Hematopoietic multipotent progenitor cell treated with erythropoietin and hydrocortisone succinate and interleukin-3 and kit ligand, for 8 days (in vitro differentiated cells): ENCODE data around the gene CAMTA1.

ENCODE experiments used
- DNase-seq: peaks from one replicate; pipeline ENCODE4 v3.0.0-alpha.2; 2015

Gene CAMTA1

DNA sequence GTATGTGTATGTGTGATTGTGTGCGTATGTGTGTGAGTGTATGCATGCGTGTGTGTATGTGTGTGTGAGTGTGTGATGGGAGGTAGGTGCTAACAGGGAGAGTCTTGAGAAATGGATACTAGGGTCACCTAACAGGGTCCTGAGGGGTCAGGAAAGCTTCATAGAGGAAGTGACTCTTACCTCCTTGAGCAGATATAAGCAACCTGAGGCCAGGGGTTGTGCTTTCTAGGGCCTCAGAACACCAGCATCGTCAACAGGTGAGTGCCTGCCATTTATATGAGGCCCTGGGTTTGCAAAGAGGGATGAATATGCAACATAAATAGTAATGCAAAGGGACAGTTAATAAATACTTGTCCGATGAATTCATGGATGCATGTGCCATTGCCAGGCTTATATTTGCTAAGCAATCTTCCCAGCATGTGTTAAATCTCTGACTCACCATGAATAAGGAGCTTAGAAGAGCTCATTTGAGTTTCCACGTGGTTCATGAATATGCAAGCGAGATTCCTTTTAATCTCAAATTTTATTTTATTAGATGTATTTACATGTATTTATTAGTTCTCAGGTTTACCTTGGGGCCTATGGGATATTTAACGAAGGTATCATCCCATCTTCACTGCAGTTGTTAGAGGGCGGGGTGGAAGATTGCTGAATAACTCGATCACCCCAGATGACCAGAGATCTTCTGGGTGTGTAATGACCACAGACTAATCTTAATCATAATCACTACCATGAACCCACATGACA is 438.3 kb downstream of the CAMTA1 start:
- no peak for DNase-seq

DNA sequence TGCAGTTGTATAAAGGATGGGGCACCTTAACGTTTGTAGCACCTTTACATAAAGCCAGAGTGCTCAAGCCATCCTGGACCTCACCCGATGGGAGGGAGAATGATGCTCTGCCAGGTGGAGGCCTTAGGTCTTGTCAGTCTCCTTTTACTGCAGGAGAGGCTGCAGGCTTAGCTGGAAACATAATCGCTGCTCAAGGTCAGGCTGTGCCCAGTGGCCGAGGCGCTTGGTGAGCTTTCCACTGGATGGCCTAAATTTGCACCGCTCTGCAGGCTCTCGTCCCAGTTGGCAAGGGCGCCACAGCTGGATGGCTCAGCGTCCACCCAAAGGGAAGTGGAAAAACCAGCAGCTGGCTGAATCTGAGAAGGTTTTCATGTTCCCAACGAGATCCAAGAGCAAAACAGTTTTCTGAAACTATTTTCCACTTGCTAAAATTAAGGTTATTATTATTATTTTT is 438.9 kb downstream of the CAMTA1 start:
- DNase-seq, result no peak

GRCh38 chr1:7224644-7225043 is 439.4 kb downstream of the CAMTA1 start:
- no peak for DNase-seq

DNA sequence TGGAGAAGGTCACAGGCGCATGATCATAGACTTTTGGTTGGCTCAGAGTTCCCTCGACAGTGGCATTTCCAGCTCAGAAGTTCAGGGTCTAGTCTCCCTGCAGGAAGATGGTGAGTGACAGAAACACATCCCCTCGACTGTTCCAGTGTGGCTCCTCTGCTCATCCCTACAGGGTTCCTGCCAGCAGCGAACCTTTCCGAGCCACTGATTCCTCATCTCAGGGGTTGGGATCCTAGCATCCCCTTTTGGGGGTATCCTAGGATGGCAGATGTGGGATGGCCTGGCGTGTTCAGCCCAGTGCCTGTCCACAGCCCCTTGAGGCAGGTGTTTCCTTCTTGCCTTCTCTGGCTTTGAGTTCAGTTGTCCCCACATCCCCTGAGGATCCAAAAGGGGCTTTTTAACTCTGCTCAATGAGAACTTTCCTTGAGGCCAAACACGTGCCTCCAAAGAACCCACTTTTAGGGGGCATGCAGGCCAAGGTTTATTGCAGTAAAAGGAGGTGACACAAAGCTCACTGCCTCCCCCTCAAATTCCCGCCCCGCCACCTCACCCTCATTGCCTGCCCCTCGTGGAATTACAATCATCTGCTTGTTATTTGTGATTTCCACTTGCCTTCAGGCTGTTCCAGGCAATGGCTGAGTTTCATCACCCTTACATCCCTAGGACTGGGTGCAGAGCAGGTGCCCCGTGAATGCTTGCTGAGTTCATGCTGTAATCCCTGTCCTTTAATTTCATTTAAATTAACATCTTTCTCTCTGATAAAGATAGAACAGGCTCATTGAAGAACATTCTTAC is 440.7 kb downstream of the CAMTA1 start:
- DNase-seq, result no peak

- DNase-seq, result no peak
Measured at GRCh38 chr1:7227654-7228053, 442.4 kb downstream of the CAMTA1 start.

DNA sequence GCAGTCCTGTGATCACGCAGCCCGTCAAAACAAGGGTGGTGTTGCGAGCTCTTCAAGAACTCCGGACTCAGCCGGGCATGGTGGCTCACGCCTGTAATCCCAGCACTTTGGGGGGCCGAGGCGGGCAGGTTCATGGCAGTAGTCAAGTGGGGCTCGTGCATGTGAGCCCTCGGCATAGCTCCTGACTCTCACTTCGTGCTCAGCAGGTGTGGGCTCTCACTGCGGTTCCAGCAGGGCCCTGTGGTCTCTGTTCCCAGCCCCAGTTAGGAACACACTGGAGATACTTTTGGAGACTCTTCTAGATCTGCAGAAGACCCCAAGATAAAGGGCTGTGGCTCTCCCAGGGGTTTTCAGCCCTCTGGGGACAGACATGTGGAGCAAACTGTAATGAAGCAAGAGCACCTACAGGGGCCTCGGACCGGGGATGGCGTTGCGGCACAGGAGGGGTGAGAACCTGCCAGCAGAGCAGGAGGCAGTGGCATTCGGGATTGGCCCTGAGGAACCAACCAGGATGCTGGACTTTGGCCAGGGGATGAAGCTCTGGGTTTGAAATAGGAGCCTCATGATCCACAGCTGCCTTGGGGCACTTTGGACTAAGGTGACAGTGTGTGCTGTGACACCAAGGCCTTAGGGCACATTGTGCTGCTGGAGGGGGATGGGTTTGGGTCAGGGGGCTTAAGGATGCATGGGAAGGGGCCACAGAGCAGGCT is 443.2 kb downstream of the CAMTA1 start:
- no peak for DNase-seq

DNA sequence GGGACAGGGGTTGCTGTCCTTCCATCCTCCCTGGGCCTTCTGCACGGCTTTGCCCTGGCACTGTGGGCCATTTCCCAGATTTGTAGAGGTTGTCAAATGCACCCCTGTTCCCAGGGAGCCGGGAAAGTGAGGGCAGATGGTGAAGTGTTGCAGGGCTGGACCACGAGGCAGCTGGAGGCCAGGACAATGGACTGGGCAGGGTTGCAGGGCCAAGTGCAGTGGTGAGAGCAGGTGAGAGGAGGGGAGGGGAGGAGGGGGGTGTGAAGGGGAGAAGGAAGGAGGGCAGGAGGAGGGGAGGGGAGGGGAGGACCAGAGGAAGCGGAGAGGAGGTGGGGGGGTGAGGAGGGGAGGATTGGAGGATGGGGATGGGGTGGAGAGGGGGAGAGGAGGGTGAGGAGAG is 443.9 kb downstream of the CAMTA1 start:
- DNase-seq, result no peak

GRCh38 chr1:7229696-7230631 is 444.7 kb downstream of the CAMTA1 start:
- DNase-seq, result no peak

DNA sequence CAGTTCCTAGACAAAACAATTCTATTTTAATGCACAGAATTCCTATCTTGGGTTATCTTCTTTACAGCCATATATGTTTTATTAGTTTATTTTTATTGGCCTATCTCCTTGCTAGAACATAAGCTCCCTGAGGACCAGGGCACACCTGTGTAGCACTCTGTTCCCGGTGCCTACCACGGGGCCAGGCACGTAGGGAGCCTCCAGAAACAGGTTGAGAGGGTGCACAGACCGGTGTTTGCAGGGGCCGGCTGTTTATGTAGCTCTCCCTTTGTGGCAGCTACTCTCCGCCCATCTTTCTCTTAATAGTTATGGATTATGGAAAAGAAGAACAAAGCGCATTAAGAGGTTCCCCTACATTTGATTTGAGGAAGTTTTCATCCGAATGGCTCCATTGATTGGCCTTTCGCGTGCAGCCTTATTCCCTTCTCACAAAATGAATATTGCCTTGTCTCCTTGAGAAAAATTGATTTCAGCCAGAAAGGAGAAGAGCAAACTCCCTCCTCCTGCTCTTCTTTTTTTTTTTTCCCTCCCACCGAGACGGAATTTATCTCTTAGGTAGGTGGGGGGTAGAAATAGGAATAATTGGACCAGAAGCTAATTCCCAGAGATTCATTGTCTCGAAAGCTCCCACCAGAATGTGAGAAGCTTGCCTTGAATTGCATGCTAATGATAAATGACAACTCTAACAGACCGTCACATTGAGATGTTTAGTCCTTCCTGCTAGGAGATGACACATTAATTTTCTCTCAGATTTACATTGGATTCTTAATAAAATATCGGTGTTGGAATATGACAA is 447.4 kb downstream of the CAMTA1 start:
- no peak for DNase-seq

GRCh38 chr1:7233237-7233540 is 447.9 kb downstream of the CAMTA1 start:
- DNase-seq, result no peak

- DNase-seq, result no peak
Measured at GRCh38 chr1:7233646-7234470, 448.6 kb downstream of the CAMTA1 start.

DNA sequence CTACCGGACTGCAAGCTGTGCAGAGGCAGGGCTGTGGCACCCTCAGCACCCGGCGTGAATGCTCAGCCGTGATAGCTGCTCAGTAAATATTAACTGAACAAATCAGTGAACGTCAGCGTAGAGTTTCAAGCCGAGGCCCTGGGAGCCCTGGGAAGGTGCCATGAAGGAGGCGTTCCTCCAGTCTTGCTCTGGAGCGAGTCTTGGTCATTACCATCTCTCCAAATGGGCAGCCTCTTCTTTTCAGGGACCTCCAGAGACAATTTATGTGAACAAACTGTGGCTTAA is 449.2 kb downstream of the CAMTA1 start:
- no peak for DNase-seq

GRCh38 chr1:7235871-7236517 is 450.7 kb downstream of the CAMTA1 start:
- DNase-seq, result peak; percentile 18

GRCh38 chr1:7236844-7237515 is 451.7 kb downstream of the CAMTA1 start:
- no peak for DNase-seq

DNA sequence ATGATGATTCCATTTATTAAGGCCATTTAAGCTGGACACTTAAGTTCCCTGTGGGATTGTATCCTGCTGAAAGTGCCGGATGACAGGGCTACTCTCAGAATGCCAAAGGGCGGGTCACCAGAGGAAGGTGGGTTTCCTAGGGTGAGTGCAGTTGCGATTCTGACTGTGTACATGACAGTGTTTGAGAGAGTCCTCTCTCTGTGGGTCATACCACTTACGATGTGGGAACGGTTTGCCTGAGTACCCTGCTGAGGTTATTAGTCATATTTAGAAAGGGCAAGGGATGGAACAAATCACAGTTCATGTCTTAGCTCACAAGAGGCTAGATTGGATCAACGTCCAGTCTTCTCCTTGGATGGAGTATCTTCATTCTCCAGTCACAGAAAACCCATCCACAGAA is 461.9 kb downstream of the CAMTA1 start:
- DNase-seq, result no peak

- DNase-seq, result no peak
Measured at GRCh38 chr1:7247791-7248548, 462.7 kb downstream of the CAMTA1 start.

- DNase-seq, result no peak
Measured at GRCh38 chr1:7248549-7249199, 463.4 kb downstream of the CAMTA1 start.

DNA sequence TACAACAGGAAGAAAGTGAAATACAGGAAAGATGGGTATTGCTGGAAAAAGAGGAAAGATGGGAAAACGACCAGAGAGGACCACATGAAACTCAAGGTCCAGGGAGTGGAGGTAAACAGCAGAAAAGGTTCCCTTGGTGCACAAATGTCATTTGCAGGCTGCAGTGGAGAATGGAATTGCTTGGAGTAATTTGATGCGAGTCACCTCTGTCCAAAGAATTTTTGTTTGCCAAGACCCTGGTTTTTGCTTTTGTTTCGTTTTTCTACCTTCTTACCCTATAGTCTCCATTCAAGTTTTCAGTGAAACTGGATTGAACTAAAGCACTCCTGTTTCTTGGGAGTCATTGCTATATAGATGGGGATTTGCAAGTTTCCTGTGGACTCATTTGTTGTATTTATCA is 464.3 kb downstream of the CAMTA1 start:
- DNase-seq, result no peak

DNA sequence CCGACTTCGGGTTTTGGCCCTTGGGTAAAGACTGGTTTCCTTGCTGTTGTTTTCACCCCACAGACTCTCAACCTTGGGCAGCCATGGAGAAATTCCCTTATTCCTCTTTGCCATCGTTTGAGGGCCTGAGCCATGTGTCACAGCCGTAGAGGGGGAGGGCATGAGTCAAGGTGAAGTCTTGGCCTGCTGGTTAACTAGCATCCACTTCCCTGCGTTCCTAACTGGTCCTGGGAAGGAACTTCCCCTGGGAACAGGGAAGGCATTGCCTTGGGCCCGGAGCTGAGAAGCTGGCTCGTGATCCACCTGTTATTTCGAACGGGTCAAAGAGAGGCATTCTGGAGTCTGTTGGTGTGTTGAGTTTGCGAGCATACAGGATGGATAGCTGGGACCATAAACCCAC is 464.9 kb downstream of the CAMTA1 start:
- no peak for DNase-seq
